MM.1S (cell line): ENCODE results near the gene PTPRG.

Source experiments
- EZH2phosphoT487 ChIP-seq: fragments of 300-600 bp; sonication (generic); IDR thresholded peaks from 2 replicates; pipeline ENCODE4 v1.6.1; 2018; ENCODE audit warnings: antibody characterized with exemption, low read length
- TF ChIP-seq, protein P1 (sequence below): fragments of 300-600 bp; sonication (generic); IDR thresholded peaks from 2 replicates; pipeline ENCODE4 v1.5.1; 2016; ENCODE audit warnings: antibody characterized with exemption, low read length, mixed read lengths

GRCh38 chr3:61687206-61687605 lies 125.8 kb downstream of the PTPRG start:
- TF ChIP-seq, protein P1, sequence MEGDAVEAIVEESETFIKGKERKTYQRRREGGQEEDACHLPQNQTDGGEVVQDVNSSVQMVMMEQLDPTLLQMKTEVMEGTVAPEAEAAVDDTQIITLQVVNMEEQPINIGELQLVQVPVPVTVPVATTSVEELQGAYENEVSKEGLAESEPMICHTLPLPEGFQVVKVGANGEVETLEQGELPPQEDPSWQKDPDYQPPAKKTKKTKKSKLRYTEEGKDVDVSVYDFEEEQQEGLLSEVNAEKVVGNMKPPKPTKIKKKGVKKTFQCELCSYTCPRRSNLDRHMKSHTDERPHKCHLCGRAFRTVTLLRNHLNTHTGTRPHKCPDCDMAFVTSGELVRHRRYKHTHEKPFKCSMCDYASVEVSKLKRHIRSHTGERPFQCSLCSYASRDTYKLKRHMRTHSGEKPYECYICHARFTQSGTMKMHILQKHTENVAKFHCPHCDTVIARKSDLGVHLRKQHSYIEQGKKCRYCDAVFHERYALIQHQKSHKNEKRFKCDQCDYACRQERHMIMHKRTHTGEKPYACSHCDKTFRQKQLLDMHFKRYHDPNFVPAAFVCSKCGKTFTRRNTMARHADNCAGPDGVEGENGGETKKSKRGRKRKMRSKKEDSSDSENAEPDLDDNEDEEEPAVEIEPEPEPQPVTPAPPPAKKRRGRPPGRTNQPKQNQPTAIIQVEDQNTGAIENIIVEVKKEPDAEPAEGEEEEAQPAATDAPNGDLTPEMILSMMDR: no peak
- TF ChIP-seq EZH2phosphoT487: no peak
